UCSD-AML1 (cell line): ENCODE measurements around the gene SOX11.

ENCODE experiments used
- DNase-seq: peaks from one replicate; lab custom pipeline; 2025; ENCODE audit not compliant: unreplicated experiment; lab: John Stamatoyannopoulos, UW

SOX11 gene

DNA sequence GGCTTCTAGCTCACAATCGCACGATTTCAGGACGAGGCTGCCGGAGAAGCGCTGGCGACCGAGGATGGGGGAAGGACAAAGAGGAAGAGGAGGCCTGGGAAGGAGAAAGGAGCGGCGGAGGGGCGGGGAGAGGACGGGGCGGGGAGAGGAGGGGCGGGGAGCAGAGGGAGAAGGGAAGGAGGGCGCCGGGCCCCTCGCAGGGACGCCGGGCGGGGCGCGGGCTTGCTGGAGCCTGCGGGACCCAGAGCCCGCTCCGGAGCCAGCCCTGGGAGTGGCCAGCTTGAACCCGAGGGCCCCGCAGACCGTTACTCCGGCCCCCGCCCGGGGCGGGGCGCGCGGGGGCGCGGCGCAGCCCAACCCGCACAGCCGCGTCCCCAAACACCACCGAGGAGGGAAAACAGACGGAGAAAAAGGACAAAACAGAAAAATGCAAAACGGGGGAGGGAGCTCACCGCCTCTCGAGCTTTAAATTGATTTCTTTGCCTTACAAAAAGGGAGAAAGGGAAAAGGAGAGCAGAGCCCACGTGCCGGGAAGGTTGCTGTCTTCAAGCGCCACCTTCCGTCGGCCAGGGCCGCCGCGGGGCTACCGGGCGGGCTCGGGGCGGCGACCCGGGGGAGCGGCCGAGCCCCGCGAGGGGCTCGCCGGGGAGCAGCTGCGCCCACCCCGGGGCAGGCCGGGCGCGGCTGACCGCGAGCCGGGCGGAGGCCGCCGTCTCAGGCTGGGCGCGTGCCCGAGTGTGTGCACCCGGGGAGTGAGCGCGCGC is 781 bp upstream of the SOX11 start:
- DNase-seq: no peak

DNA sequence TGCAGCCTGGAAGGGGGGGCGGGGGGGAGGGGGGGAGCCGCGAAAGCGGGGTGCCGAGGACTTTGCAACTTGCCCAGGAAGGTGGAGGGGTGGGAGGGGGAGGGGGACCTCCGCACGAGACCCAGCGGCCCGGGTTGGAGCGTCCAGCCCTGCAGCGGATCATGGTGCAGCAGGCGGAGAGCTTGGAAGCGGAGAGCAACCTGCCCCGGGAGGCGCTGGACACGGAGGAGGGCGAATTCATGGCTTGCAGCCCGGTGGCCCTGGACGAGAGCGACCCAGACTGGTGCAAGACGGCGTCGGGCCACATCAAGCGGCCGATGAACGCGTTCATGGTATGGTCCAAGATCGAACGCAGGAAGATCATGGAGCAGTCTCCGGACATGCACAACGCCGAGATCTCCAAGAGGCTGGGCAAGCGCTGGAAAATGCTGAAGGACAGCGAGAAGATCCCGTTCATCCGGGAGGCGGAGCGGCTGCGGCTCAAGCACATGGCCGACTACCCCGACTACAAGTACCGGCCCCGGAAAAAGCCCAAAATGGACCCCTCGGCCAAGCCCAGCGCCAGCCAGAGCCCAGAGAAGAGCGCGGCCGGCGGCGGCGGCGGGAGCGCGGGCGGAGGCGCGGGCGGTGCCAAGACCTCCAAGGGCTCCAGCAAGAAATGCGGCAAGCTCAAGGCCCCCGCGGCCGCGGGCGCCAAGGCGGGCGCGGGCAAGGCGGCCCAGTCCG is 540 bp downstream of the SOX11 start:
- no peak for DNase-seq

DNA sequence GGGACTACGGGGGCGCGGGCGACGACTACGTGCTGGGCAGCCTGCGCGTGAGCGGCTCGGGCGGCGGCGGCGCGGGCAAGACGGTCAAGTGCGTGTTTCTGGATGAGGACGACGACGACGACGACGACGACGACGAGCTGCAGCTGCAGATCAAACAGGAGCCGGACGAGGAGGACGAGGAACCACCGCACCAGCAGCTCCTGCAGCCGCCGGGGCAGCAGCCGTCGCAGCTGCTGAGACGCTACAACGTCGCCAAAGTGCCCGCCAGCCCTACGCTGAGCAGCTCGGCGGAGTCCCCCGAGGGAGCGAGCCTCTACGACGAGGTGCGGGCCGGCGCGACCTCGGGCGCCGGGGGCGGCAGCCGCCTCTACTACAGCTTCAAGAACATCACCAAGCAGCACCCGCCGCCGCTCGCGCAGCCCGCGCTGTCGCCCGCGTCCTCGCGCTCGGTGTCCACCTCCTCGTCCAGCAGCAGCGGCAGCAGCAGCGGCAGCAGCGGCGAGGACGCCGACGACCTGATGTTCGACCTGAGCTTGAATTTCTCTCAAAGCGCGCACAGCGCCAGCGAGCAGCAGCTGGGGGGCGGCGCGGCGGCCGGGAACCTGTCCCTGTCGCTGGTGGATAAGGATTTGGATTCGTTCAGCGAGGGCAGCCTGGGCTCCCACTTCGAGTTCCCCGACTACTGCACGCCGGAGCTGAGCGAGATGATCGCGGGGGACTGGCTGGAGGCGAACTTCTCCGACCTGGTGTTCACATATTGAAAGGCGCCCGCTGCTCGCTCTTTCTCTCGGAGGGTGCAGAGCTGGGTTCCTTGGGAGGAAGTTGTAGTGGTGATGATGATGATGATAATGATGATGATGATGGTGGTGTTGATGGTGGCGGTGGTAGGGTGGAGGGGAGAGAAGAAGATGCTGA is 1.4 kb downstream of the SOX11 start:
- no peak for DNase-seq

DNA sequence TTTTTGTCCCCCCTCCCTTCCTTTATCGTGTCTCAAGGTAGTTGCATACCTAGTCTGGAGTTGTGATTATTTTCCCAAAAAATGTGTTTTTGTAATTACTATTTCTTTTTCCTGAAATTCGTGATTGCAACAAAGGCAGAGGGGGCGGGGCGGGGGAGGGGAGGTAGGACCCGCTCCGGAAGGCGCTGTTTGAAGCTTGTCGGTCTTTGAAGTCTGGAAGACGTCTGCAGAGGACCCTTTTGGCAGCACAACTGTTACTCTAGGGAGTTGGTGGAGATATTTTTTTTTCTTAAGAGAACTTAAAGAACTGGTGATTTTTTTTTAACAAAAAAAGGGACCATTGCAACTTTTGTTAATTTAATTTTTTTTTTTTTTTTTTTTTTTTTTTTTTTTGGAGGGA is 2.1 kb downstream of the SOX11 start:
- no peak for DNase-seq

DNA sequence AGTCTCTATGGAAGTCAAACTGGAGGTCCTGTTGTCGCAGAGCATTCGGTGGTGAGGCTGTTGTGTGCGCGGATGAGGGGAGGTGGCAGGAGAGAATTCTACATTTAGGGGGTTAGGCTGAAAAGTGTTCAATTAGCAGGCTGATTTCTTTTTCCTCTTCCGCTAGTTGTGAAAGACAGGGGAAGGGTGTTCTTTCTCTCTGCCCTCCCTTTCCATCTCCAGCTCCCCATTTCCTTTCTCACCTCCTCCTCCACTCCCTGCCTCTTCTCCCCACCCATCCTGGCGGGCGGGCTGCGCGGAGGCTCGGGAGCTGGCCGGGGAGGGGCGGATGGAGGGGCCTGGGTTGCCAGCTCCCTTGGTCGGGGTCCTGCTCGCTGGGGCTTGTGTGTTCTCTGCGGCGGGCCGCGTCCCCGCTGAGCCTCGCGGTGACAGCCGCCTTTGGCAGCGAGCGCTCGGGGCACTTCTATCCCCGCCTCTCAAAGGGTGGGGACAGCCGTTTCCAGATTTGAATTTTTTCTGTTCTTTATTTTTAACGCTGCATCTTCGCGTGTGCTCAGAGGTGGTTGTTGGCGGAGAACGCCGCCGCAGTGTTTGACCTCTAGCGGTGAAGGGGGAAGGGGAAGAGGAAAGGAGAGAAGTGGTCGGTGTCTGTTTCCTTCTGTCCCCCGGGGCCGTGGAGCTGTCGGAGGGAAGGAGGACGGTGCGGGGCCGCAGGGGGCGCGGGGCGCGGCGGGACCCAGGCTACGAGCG is 3.6 kb downstream of the SOX11 start:
- no peak for DNase-seq

DNA sequence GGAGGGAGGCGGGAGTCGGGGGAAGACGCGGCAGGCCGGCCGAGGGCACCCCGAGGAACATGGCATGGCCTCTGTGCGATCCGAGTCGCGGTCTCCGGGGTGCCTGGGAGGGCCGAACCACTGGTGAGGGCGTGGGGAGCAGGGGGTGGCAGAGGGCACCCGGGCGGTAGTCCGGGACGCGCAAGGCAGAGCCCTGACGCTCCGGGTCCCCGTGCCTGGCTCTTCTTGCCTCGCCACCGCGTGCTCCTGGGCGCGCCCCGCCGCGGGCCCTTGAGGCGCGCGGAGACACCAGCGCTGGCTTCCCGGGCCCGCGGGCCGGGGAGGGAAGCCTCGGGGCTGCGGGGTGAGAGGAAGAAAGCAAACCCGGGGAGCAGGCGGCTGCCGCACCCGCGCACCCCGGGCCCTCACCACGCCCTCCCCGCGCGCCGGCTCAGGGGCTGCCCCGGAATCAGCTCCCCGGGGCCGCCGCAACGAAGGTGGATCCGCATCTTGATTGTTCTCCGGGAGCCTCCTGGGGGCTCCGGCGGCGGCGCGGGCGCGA is 4.3 kb downstream of the SOX11 start:
- DNase-seq: no peak

DNA sequence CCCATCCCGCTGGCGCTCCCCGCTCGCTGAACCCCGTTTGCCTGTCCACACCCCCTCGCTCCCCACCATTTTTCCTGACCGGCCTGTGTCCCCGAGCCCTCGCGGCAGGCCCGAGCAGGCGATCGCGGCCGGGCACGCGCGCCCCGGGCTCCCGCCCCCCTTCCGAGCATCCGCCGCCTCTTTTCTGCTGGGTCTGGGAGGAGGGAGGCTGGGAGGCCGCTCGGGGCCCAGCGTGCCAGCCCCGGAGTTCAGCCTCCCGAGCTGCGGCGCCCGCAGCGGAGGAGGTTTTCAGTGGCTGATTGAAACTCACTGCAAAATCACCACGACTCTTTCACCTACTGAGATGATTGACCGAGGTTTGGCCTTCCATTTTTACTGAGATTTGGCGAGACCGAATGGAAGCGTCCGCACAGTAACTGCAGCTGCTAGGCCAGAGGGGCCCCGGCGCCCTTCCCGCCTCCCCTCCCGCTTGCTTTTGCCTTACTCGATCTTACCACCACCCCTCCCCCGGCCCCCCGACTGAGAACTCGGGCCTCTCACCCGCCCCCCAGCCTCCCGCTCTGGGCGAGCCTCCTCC is 4.8 kb downstream of the SOX11 start:
- no peak for DNase-seq

DNA sequence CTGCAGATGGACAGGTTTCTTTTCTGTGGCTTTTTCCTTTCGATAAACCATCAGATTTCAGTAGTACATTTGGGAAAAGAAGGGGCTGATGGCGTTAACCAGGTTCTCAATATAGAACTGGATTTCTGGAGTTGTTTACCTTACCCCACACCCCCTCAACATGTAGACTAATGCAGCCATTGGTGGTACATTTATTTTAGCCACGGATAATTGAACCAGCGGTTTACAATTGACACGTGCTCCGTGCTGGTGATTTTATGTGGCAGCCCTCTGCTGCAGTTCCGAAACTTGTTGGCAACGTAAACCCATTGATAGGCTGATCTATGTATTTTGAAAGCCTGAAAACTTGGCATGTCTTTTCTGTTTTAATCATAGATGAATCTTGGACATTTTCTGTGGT is 5.4 kb downstream of the SOX11 start:
- DNase-seq: no peak

DNA sequence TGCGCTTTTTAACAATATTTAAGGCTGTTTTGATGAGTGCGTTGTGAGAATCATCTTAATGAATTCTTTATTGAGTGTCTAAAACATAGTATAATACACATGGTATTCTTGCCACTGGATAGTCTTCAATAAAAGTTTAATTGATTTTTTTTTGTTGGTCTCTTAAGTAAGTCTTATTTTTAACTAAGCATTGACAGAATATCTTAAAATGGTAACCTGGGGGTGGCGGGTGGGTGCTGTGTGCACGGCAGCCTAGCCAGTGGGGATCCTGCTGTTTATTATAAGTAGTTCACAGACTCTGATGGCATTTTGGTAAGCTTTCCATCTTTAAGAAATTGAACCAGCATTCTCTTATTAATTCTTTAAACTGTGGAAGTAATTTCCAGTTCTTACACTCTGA is 6.0 kb downstream of the SOX11 start:
- DNase-seq: no peak

DNA sequence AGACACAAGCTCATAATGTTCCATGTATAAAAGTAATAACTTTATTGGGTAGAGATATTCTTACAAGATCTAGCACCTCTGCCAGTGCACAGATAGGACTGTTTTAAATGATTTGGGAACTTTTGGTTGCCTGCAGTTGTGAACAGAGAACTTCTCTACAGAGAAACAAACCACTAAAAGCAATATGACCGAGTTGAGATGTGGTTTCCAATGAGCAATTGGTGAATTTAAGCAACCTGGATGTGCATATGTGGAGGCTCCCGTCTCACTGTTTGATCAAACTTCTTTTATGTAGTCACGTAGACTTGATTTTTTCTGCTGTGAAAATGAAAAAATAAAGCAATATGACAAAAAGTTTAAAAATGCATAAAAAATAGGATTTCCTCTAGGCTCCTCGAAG is 7.8 kb downstream of the SOX11 start:
- DNase-seq: no peak

DNA sequence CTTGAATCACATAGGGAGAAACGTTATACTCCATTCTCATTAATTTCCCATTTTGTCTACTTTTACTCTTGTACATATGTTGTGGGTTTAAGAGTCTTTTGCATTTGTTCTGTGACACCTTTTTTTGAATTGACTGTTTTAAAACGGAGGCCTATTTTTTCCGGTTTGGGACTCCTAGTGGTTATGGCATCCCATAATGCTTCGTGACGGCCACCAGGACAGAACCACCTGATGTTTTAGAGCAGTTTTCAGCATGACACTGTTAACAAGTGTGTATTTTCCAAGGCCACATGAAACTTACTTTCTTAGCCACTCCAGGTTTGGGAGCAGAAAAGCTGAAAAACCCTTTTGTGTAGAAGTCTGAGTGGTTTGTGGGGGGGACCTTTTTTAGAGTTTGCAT is 8.4 kb downstream of the SOX11 start:
- DNase-seq: no peak

DNA sequence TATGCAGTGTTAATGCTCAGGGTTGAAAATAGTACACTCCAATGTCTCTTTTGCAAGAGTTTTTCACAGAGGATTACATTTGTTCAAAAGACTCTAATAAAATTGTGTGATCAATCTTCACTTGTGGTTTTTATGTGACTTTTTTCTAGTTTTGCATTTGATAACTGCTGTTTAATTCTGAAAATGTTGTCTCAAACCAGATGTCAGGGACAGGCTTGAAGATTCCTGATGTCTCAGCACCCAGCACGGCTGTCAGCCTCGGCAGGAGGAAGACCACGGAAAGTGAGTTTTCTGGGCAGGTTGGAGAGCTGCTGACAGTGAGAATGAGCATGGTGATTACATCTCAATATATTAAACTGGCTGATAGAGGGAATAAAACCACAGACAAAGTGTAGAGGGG is 9.1 kb downstream of the SOX11 start:
- no peak for DNase-seq

DNA sequence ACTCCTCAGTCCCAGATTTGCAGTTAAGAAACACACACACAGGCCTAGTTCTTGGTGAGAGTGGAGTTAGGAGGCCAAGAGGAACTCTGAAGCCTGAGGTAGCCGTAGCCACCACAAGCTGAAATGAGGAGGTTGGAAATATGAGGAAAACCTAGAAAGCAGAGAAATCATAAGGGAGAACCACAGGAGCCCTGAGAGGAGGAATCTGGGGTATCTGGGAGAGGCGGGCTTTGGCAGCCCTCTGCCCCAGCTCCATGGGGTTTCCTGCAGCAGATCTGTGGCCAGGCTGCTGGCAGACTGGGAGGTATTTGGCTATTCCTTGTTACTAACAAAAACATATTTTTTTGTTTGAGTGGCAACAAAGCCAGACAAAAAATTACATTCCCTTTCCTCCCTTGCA is 11.0 kb downstream of the SOX11 start:
- DNase-seq: no peak

DNA sequence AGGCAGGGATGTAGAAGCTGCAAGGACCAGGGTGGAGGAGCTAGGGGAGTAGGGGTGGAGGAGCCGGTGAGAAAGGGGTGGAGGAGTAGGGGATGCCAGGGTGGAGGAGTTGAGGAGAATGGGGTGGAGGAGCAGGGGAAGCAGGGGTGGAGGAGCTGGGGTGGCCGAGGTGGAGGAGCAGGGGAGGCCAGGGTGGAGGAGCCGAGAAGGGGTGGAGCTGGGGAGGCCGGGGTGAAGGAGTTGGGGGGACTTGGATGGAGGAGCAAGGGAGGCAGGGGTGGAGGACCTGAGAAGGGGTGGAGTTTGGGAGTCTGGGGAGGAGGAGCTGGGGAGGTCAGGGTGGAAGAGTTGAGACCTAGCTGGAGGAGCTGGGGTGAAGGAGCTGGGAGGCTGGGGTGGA is 13.3 kb downstream of the SOX11 start:
- DNase-seq: no peak

DNA sequence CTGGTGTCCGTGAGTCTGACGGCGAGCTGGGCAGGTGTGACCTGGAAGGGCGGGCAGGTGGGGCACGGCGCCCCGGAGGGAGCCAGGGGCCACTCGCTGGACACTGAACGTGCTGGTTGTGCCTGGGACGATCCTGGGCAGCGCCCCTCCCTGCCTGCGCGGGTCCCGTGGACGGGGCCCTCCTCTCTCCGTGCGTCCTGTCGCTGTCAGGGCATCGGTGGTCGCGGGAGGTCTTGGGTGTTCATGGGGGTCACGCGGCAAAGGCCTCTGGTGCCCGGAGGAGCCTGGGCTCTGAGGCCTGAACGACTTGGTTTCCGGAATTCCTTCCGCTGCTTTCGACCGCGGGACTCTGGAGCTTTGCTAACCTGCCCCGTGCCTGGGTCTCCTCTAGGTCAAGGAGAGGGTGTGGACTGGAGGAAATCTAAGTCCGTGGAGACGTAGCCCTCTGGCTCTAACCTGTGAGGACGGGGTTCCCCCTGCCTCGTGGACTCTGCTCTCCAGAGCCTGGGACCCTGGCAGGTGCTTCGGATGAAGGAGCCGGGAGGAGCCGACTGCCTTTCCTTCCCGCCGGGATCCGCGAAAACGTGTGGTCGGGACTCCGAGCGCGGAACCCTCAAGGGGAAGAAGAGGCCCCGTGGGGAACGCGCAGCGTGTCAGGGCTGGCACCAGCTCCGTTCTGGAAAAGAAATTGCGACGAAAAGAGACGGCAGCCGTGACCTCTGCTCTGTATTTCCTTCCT is 14.7 kb downstream of the SOX11 start:
- DNase-seq: no peak

DNA sequence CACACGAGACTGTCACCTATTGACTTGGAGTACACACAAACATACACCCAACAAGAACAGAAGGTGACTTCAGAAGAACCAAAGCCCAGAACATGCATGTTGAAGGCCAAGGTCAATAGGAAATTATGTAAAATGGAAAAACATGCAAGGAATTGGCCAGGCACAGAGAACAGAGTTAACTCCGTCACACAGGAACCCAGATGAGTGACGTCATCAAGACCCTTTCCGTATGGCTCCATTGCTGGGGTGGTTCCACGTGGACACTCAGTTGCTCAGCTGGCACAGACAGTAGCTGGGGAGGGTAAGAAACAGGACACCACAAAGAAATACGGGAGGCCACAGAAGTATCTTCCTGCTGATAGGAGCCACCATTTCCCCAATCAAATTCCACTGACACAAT is 18.4 kb downstream of the SOX11 start:
- no peak for DNase-seq

DNA sequence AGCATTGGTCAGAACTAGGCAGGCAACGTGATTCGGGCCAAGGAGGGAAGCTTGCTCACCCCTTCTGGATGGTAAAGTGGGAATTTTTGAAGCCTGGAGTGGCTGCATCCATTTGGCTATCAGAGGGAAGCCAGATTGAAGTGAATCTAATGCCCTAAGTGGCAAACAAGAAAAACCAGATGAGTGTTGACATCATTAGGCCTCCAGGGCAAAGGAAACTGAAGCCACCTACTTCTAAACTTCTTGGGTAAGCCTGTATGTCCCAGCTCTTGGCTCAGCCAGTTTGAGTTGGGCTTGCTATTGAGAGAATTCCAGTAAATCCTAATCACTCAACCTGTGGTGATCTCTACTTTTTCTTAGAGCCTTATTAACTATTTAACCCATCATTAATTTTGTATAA is 20.9 kb downstream of the SOX11 start:
- no peak for DNase-seq

DNA sequence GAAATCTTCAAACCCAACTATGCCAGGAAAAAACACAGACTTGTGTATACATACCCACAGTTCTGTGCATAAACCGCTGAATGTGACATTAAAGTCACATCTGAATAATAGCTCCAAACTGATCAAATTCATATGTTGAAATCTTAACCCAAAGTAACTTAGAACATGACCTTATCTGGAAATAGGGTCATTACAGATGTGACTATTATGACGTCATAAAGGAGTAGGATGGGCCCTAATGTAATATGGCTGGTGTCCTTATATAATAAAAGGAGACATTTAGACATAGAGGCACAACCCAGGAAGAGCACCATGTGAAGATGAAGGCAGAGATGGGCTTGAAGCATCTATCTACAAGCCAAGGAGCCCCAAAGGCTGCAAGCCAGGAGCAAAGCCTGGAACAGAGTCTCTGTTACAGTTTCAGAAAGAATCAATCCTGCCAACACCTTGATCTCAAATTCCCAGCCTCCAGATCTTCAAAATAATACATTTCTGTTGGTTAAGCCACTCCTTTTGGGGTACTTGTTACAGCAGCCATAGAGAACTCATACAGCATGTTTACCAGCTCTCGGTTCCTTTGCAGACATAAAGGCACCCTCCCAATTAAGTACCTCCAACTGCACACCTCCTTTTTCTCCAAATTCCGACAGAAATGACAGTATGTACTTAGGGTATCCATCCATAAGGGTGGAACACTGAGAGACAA is 27.6 kb downstream of the SOX11 start:
- no peak for DNase-seq

DNA sequence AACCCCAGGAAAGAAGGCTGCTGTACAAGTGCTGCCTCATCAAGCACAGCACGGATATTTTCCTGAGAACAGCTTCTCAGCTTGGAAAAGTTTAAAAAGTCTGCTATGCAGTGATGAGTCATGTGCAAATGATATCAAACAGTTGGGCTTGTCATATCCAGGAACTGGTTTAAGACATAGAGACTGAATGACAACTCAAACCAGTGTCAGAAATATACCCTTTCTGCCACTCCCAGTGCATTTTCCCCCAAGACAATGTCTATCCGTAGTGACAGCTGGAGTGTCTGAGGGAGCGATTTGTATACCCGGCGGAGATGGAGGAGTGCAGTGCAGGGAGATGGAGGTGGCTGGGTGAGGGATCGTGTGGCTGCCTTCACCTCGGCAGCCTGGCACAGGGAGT is 28.2 kb downstream of the SOX11 start:
- DNase-seq: no peak
